IPS DF 19.7 (cell line): ENCODE measurements around the gene AHR.

Experiments
- DNase-seq: peaks from one replicate; pipeline ENCODE4 v3.0.0-alpha.2; 2013; ENCODE audit warnings: low read depth, low spot score

AHR gene

GRCh38 chr7:17304926-17305325, 6.5 kb downstream of the AHR start:
- DNase-seq = no peak

GRCh38 chr7:17305387-17306171, 7.1 kb downstream of the AHR start:
- DNase-seq = no peak

DNA sequence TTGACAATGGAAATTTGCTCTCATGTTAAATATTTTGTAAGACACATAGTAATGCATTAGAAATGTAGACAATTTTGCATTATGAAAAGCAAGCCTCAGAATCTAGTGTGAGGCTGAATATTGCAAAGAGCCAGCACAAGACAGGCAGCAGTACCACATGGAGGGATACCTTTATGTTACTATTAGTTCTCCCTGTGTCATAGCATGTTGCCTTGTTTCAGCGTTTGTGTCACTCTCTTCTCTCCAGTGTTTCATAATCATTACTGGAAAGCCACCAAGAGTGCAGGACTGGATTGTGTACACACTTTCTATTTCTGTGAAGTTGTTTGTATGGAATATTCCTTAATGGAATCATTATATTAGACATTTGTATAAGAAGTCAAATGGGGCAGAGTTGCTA, 8.5 kb downstream of the AHR start:
- DNase-seq = no peak

GRCh38 chr7:17307558-17307957, 9.1 kb downstream of the AHR start:
- DNase-seq = no peak

DNA sequence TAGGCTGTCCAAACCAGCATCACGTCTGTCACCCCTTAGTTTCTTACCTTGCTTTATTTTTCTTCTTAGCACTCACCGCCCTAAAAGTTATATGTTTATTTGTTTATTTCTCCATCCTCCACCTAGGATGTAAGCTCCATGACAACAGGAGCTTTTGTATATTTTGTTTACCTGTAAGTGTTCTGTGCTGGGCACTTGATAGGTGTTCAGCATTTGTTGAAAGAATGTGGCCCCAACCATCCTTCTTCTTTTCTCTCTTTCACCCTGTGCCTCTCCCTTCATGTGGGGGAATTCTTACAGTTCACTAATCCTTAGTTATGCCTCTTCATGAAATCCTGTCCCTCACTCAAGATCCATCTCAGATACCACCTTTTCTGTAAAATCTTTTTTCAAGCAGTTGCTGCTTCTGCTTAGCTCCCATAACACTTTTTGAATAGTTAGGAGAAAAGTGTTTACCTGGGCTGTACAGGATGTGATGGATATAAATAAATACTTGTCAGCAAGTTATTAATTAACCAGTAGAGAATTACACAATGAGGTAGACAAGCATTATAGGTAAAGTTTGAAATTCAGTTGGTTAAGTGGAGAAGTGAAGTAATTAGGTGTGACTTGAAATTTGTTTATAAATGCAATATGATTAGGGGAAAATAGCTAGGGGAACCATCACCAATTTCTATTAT, 9.7 kb downstream of the AHR start:
- DNase-seq = no peak

GRCh38 chr7:17311194-17311593, 12.7 kb downstream of the AHR start:
- no peak for DNase-seq

- no peak for DNase-seq
Measured at GRCh38 chr7:17311952-17312351, 13.5 kb downstream of the AHR start.

- DNase-seq = no peak
Measured at GRCh38 chr7:17312641-17313040, 14.2 kb downstream of the AHR start.

GRCh38 chr7:17313194-17313593, 14.7 kb downstream of the AHR start:
- DNase-seq = no peak

DNA sequence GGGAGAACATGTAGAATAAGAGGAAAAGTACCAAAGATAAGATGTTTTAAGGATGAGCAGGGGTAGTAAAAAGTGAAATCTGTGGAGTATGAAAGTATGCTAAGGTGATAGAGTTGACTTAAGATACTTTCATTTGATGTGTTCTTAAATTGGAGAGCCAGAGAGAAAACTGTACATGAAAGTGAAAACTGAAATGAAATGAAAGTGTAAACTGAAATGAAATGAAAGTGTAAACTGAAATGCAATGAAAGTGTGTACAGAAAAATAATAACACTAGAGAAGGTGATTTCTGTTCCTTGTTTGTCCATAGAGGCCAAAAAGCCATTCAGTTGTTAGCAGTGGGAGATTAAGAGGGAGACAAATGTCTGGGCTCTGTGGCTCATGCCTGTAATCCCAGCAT, 17.5 kb downstream of the AHR start:
- DNase-seq = no peak

- DNase-seq = no peak
Measured at GRCh38 chr7:17318146-17318545, 19.7 kb downstream of the AHR start.

- DNase-seq = no peak
Measured at GRCh38 chr7:17319164-17320101, 21.0 kb downstream of the AHR start.

DNA sequence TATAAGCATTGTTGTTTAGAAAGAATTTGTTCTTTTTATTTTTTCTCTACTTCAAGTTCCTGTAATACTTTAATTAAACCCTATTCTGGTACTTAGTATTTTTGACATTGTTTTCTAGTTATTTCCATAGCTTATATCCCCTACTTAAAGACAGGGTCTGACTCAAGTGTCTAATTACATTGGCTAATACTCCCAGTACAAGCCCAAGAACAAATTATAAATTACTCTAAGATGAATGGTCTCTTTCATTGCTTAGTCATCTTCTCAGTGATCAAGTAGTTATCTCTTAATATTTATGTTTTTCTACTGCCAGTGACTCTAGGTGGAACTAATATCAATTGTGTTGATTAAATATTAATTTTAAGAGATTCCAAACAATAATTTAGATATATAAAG, 21.6 kb downstream of the AHR start:
- no peak for DNase-seq

- DNase-seq = no peak
Measured at GRCh38 chr7:17320657-17321056, 22.2 kb downstream of the AHR start.

- no peak for DNase-seq
Measured at GRCh38 chr7:17325364-17325763, 26.9 kb downstream of the AHR start.

GRCh38 chr7:17326378-17326777, 27.9 kb downstream of the AHR start:
- no peak for DNase-seq

GRCh38 chr7:17328641-17329040, 30.2 kb downstream of the AHR start:
- no peak for DNase-seq

DNA sequence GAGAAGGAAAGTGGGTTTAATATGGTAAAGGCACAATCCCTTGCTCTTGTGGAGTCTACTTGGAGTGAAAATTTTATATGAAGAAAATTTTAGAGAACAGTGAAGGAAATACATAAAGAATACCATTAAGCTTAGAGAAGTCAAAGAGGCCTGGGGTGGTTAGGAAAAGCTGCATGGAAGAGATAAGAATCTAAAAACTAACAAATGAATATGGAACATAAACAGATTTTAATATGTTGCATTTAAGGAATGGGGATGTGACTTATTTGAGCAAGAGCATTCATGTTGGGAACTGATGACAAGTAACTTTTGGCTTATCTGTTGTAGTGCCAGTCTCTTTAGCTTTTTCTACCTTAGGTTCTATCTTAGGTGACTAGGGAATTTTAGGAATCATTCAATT, 31.0 kb downstream of the AHR start:
- DNase-seq = no peak

DNA sequence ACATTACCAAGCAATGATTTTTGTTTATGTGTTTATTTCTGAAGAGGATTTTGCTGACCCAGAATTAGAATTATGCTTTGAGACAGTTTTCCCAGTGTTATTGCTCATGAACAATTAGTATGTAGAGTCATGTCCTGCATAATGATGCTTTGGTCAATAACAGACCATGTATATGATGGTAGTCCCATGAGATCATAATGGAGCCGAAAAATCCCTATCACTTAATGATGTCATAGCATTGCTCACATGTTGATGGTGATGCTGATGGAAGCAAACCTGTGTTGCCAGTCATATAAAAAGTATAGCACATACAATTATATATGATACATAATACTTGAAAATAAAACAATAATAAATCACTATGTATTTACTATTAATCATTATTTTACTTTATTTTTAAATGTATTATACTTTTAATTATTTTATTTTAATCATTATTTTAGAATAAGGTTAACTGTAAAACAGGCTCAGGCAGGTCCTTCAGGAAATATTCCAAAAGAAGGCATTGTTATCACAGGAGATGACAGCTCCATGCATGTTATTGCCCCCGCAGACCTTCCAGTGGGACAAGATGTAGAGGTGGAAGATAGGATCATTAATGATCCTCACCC, 33.5 kb downstream of the AHR start:
- no peak for DNase-seq

- no peak for DNase-seq
Measured at GRCh38 chr7:17333221-17333620, 34.8 kb downstream of the AHR start.

- no peak for DNase-seq
Measured at GRCh38 chr7:17336168-17336567, 37.7 kb downstream of the AHR start.

DNA sequence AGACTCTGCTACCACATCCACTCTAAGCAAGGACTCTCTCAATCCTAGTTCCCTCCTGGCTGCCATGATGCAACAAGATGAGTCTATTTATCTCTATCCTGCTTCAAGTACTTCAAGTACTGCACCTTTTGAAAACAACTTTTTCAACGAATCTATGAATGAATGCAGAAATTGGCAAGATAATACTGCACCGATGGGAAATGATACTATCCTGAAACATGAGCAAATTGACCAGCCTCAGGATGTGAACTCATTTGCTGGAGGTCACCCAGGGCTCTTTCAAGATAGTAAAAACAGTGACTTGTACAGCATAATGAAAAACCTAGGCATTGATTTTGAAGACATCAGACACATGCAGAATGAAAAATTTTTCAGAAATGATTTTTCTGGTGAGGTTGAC, 40.7 kb downstream of the AHR start:
- no peak for DNase-seq
